ENCODE data around the gene DDI1. TPM values are rescaled to one million over a fixed set of nuclear protein-coding genes. Genes with fewer than 3 reads are reported as not detected.

Gene DDI1
- total RNA-seq (2022; extraction: Qiagen RNA extraction; ENCODE audit: low read depth), result not detected in 5 replicates

DNA sequence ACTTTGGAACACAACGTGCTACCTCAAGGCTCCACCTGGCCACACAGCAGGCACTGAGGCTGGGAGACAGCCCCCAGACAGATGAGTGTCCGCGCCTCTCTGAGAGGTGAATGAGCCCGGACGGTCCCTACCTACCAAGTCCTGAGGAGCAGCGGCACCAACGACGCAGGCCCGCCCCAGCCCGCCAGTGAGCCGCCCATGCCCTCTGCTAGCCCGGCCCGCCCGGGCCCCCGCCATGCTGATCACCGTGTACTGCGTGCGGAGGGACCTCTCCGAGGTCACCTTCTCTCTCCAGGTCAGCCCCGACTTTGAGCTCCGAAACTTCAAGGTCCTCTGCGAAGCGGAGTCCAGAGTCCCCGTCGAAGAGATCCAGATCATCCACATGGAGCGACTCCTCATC lies at the start of gene DDI1:
Gene DDI1, plus strand, starts transcription at position 53 of the 400 bp plus-strand sequence. Its CDS starts 183 bp downstream, at position 236.

Other genes with a start within 250 kb of the DDI1 start
- gene PDGFD, start 127.5 kb downstream of the DDI1 start, total RNA-seq (2022; extraction: Qiagen RNA extraction; ENCODE audit: low read depth), result 4.9 to 9.1 TPM (median 8.6 TPM) in 5 replicates